ENCODE results near the gene GOLGA8R. TPM values are rescaled to one million over a fixed set of nuclear protein-coding genes. Genes with fewer than 3 reads are reported as not detected.
A peak's percentile ranks its signal among the peaks of the same experiment; 100 is the strongest.
"Not testable (repeated sequence)": the region's sequence is repeated elsewhere in the genome, so short reads cannot be mapped to it uniquely, and the experiment has no call there.

GOLGA8R gene
- total RNA-seq, result 15.6 TPM

- ATAC-seq; DNase-seq (ENCODE audit: low spot score); intact Hi-C loops (cut with DNase I): not testable (repeated sequence)
These were observed at the start of gene GOLGA8R for GRCh38 chr15:30414160-30414559. Gene GOLGA8R, minus strand, starts transcription at chr15:30414260. Its CDS starts 98 bp downstream, at chr15:30414162.

GRCh38 chr15:30463849-30464248 lies 49.8 kb upstream of the GOLGA8R start:
- DNase-seq (ENCODE audit: low spot score); ATAC-seq; intact Hi-C loops (cut with DNase I): not testable (repeated sequence)

GRCh38 chr15:30462176-30462575 lies 48.1 kb upstream of the GOLGA8R start:
- intact Hi-C loops (cut with DNase I); DNase-seq (ENCODE audit: low spot score); ATAC-seq: not testable (repeated sequence)

GRCh38 chr15:30452702-30453101 lies 38.6 kb upstream of the GOLGA8R start:
- intact Hi-C loops (cut with DNase I); DNase-seq (ENCODE audit: low spot score); ATAC-seq: not testable (repeated sequence)

GRCh38 chr15:30438348-30438747 lies 24.3 kb upstream of the GOLGA8R start:
- DNase-seq (ENCODE audit: low spot score); ATAC-seq; intact Hi-C loops (cut with DNase I): not testable (repeated sequence)

GRCh38 chr15:30435878-30436277 lies 21.8 kb upstream of the GOLGA8R start:
- intact Hi-C loops (cut with DNase I); ATAC-seq; DNase-seq (ENCODE audit: low spot score): not testable (repeated sequence)

GRCh38 chr15:30420723-30421122 lies 6.7 kb upstream of the GOLGA8R start:
- DNase-seq (ENCODE audit: low spot score); ATAC-seq; intact Hi-C loops (cut with DNase I): not testable (repeated sequence)

- intact Hi-C loops (cut with DNase I); ATAC-seq: not testable (repeated sequence)
- DNase-seq (ENCODE audit: low spot score), result peak; percentile 39
These were observed 6.4 kb downstream of the GOLGA8R start for GRCh38 chr15:30407636-30408035.

- ATAC-seq; intact Hi-C loops (cut with DNase I): not testable (repeated sequence)
- DNase-seq (ENCODE audit: low spot score), result peak; percentile 54
These were observed 15.1 kb downstream of the GOLGA8R start for GRCh38 chr15:30398988-30399387.

GRCh38 chr15:30393664-30393991 lies 20.4 kb downstream of the GOLGA8R start:
- peak; percentile 70 for ATAC-seq
- DNase-seq (ENCODE audit: low spot score); intact Hi-C loops (cut with DNase I): not testable (repeated sequence)

GRCh38 chr15:30392766-30393663 lies 21.0 kb downstream of the GOLGA8R start, which contains the start of gene CHRFAM7A:
Gene CHRFAM7A, minus strand, starts transcription at chr15:30393540. Its CDS starts 10,189 bp downstream, at chr15:30383351.
- intact Hi-C loops (cut with DNase I), result not testable (repeated sequence)
- ATAC-seq (peak; percentile 76), DNase-seq (ENCODE audit: low spot score) (peak; percentile 35)

- intact Hi-C loops (cut with DNase I); DNase-seq (ENCODE audit: low spot score); ATAC-seq: not testable (repeated sequence)
These were observed 27.7 kb downstream of the GOLGA8R start for GRCh38 chr15:30386318-30386887.

GRCh38 chr15:30377082-30377413 lies 37.0 kb downstream of the GOLGA8R start:
- ATAC-seq; intact Hi-C loops (cut with DNase I); DNase-seq (ENCODE audit: low spot score): not testable (repeated sequence)

- DNase-seq (ENCODE audit: low spot score); intact Hi-C loops (cut with DNase I); ATAC-seq: not testable (repeated sequence)
These were observed 37.5 kb downstream of the GOLGA8R start for GRCh38 chr15:30376375-30377081.

GRCh38 chr15:30375872-30376271 lies 38.2 kb downstream of the GOLGA8R start:
- DNase-seq (ENCODE audit: low spot score); intact Hi-C loops (cut with DNase I): not testable (repeated sequence)
- peak; percentile 26 for ATAC-seq

- intact Hi-C loops (cut with DNase I); ATAC-seq: not testable (repeated sequence)
- DNase-seq (ENCODE audit: low spot score), result peak; percentile 6
These were observed 39.2 kb downstream of the GOLGA8R start for GRCh38 chr15:30374862-30375261.

GRCh38 chr15:30368271-30368670 lies 45.8 kb downstream of the GOLGA8R start:
- DNase-seq (ENCODE audit: low spot score); ATAC-seq; intact Hi-C loops (cut with DNase I): not testable (repeated sequence)

GRCh38 chr15:30367246-30367645 lies 46.8 kb downstream of the GOLGA8R start:
- intact Hi-C loops (cut with DNase I); DNase-seq (ENCODE audit: low spot score): not testable (repeated sequence)
- peak; percentile 22 for ATAC-seq

GRCh38 chr15:30361404-30361803 lies 52.7 kb downstream of the GOLGA8R start:
- intact Hi-C loops (cut with DNase I); ATAC-seq; DNase-seq (ENCODE audit: low spot score): not testable (repeated sequence)
